H1 (cell line): Measurements from ENCODE around the gene GRID1.

Experiments
- CEBPB ChIP-seq: IDR thresholded peaks from 2 replicates; pipeline ENCODE4 v1.6.1; 2012; ENCODE audit warnings: low read depth, low read length
- EP300 ChIP-seq, 2 experiments: IDR thresholded peaks; 1 replicate in 1 of 2; 2 replicates in 1 of 2; pipeline ENCODE4 v1.6.1; 2011 to 2012; ENCODE audit warnings: low read depth in 2 of 2, low read length in 2 of 2, mild to moderate bottlenecking in 2 of 2, borderline replicate concordance in 1 of 2, inconsistent platforms in 1 of 2, moderate library complexity in 1 of 2
- GABPA ChIP-seq: IDR thresholded peaks from 2 replicates; pipeline ENCODE4 v1.6.1; 2011; ENCODE audit warnings: mild to moderate bottlenecking, low read length, moderate library complexity, borderline replicate concordance; ENCODE audit not compliant: insufficient read depth
- JUND ChIP-seq: IDR thresholded peaks from 2 replicates; pipeline ENCODE4 v1.6.1; 2011; ENCODE audit warnings: mild to moderate bottlenecking, improper control_type of control experiment, low read length
- NRF1 ChIP-seq: IDR thresholded peaks from 2 replicates; pipeline ENCODE4 v1.6.1; 2011; ENCODE audit warnings: mild to moderate bottlenecking, low read depth, low read length, improper control_type of control experiment
- POLR2A ChIP-seq, 2 experiments: IDR thresholded peaks; 1 replicate in 1 of 2; 2 replicates in 1 of 2; pipeline ENCODE4 v1.6.1; 2011; ENCODE audit warnings: low read depth in 2 of 2, low read length in 2 of 2, mild to moderate bottlenecking in 2 of 2; ENCODE audit errors: control extremely low read depth in 1 of 2
- POLR2AphosphoS5 ChIP-seq: IDR thresholded peaks from 2 replicates; pipeline ENCODE4 v1.6.1; 2011; ENCODE audit warnings: low read depth, low read length
- RXRA ChIP-seq: IDR thresholded peaks from 2 replicates; pipeline ENCODE4 v1.6.1; 2011; ENCODE audit warnings: low read depth, mild to moderate bottlenecking, low read length, moderate library complexity; ENCODE audit not compliant: insufficient read depth
- SP1 ChIP-seq: IDR thresholded peaks from 2 replicates; pipeline ENCODE4 v1.6.1; 2011; ENCODE audit warnings: low read depth, low read length
- TCF12 ChIP-seq: IDR thresholded peaks from 2 replicates; pipeline ENCODE4 v1.6.1; 2011; ENCODE audit warnings: low read depth, mild to moderate bottlenecking, low read length
- TEAD4 ChIP-seq: IDR thresholded peaks from 2 replicates; pipeline ENCODE4 v1.6.1; 2012; ENCODE audit warnings: low read depth, low read length, inconsistent platforms, mixed read lengths
- ZNF274 ChIP-seq: IDR thresholded peaks from 2 replicates; pipeline ENCODE4 v1.7.0; 2012; ENCODE audit warnings: low read length, borderline replicate concordance; ENCODE audit errors: extremely low read depth
- TF ChIP-seq, protein P1 (sequence below): IDR thresholded peaks from 2 replicates; pipeline ENCODE4 v1.6.1; 2011; ENCODE audit warnings: low read length, improper control_type of control experiment
- TF ChIP-seq, protein P2 (sequence below), 3 experiments: IDR thresholded peaks; 1 replicate in 2 of 3; 2 replicates in 1 of 3; pipeline versions ENCODE4 v1.5.1 to v1.6.1; 2011; ENCODE audit warnings: low read length in 3 of 3, mild to moderate bottlenecking in 3 of 3, inconsistent platforms in 2 of 3, low read depth in 1 of 3, moderate library complexity in 1 of 3; ENCODE audit not compliant: insufficient read depth in 1 of 3; ENCODE audit errors: control extremely low read depth in 1 of 3

DNA sequence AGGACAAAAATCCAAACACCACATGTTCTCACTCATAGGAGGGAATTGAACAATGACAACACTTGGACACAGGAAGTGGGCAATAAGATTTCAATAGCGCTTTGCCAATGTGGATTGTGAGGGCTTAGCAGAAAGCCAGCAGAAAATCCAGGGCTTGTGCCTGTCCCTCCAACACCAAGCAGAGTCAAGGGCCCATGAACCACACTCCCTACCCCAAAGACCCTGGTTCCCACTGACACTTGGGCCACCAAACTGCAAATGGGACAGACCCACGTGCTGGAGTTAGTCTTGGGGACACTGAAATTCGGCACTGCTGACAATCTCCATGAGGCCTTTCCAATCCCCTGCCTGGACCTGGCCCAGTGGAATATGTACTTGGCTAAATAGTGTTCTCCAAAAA, 67.0 kb downstream of the GRID1 start:
- TF ChIP-seq TEAD4 (no peak), ZNF274 (no peak), SP1 (no peak), NRF1 (no peak), JUND (no peak), CEBPB (no peak), EP300 (IDR thresholded peaks at IDR 0.05; ENCODE audit: borderline replicate concordance in 1 of 2, low read depth in 2 of 2, low read length in 2 of 2) (no peak), TCF12 (no peak), POLR2A (IDR thresholded peaks at IDR 0.05; ENCODE audit: control extremely low read depth in 1 of 2, low read depth in 2 of 2, low read length in 2 of 2) (no peak), RXRA (no peak), POLR2AphosphoS5 (no peak), GABPA (no peak)
- TF ChIP-seq, protein P1, sequence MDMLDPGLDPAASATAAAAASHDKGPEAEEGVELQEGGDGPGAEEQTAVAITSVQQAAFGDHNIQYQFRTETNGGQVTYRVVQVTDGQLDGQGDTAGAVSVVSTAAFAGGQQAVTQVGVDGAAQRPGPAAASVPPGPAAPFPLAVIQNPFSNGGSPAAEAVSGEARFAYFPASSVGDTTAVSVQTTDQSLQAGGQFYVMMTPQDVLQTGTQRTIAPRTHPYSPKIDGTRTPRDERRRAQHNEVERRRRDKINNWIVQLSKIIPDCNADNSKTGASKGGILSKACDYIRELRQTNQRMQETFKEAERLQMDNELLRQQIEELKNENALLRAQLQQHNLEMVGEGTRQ = no peak
- TF ChIP-seq, protein P2, sequence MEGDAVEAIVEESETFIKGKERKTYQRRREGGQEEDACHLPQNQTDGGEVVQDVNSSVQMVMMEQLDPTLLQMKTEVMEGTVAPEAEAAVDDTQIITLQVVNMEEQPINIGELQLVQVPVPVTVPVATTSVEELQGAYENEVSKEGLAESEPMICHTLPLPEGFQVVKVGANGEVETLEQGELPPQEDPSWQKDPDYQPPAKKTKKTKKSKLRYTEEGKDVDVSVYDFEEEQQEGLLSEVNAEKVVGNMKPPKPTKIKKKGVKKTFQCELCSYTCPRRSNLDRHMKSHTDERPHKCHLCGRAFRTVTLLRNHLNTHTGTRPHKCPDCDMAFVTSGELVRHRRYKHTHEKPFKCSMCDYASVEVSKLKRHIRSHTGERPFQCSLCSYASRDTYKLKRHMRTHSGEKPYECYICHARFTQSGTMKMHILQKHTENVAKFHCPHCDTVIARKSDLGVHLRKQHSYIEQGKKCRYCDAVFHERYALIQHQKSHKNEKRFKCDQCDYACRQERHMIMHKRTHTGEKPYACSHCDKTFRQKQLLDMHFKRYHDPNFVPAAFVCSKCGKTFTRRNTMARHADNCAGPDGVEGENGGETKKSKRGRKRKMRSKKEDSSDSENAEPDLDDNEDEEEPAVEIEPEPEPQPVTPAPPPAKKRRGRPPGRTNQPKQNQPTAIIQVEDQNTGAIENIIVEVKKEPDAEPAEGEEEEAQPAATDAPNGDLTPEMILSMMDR (IDR thresholded peaks at IDR 0.05; ENCODE audit: control extremely low read depth in 1 of 3, insufficient read depth in 1 of 3, low read depth in 1 of 3, low read length in 3 of 3) = no peak
